Measurements from ENCODE around the gene GPR142.
A peak's percentile ranks its signal among the peaks of the same experiment; 100 is the strongest.

Gene GPR142

DNA sequence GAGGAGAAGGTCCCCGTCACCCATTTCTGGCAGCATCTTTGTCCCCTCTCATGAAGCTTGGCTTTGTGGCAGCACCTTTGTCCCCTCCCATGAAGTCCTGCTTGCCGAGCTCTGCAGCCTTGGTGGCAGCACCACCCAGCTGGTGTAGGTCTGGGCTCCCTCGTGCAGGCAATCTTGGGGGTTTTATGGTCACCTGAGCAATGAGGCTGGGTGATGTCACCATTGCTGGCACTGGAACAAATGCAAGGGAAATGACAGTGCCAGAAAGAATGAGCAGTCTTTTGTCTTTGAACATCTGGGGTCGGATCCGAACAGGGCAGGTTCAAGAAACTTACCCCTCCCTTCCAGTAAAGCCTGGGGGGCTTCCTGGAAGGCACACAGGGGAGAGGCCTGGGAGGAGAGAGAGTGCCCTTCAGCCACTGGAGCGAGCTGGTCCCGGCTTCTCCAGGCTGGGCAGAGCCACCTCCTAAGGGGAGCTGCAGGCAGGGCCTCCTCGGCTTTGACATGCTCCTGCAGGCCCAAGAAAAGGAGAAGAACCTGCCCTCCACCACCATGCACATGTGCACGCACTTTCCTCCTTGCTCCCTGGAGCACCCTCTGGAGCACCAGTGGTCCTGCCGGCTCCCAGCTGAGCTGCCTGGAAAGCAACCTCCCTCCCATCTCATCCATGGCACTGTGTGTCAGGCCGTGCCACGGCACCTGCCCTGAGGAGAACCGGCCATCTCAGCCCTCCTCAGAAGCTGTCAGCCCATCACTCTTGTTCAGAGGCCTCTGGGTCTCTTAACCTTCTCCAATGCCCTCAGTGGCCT, 21.7 kb upstream of the GPR142 start:
- no peak for DNase-seq

DNA sequence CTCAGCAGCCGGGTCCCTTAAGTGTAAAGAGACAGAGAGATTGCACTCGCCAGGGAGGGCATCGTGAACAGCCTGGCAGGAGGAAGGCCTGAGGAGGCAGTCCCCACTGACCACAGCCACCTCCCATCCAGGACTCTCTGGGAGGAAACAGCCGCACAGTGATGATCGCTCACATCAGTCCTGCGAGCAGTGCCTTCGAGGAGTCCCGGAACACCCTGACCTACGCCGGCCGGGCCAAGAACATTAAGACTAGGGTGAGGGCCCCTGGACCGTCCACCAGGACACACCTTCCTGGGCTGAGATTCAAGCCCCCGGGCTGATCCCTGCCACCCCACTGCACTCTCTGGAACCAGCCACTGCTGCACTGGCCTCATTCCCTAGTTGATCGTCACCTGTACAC, 19.7 kb upstream of the GPR142 start:
- no peak for DNase-seq

DNA sequence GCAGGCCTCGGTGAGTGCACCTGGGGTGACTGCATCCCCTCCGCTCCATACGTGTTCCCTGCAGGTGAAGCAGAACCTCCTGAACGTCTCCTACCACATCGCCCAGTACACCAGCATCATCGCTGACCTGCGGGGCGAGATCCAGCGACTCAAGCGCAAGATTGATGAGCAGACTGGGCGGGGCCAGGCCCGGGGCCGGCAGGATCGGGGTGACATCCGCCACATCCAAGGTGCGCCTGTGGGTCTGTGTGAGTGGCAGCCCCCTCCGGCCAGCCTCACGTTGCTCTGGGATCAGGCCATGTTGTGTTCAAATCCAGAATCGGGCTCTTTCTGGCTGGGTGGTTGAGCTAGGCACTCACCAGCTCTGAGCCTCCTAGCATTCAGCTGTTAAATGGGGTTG, 18.2 kb upstream of the GPR142 start:
- DNase-seq, result no peak

DNA sequence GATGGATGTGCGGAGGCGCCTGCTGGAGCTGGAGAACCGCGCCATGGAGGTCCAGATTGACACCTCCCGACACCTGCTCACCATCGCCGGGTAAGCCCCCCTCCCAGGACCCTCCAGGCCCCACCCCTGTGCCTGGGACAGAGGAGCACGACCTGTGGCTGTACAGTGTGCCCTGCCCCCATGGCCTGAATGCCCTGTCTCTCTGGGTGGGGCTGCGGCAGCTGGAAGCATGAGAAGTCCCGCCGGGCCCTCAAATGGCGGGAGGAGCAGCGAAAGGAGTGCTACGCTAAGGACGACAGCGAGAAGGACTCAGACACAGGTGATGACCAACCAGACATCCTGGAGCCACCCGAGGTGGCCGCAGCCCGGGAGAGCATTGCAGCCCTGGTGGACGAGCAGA, 16.8 kb upstream of the GPR142 start:
- DNase-seq, result no peak

DNA sequence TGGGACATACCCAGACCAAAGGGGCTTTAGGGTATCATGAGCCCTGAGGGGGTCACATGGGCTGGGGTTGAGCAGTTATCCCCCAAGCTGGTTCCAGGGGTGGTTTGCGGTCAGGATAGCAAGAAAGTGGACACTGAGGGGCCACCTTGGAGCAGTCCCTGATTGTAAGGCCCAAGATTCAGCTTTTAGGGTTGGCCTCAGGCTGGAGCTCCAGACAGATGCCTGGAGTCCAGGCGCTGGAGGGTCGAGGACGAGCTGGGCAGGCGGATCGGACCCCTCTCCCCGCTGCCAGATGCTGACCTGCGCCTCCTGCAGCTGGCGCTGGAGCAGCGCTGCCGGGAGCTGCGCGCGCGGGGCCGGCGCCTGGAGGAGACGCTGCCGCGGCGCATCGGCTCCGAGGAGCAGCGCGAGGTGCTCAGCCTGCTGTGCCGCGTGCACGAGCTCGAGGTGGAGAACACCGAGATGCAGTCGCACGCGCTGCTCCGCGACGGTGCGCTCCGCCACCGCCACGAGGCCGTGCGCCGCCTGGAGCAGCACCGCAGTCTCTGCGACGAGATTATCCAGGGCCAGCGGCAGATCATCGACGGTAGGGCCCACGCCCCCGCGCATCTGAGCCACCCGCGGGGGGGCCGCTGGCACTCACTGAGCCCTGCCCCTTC, 15.6 kb upstream of the GPR142 start:
- DNase-seq, result no peak

DNA sequence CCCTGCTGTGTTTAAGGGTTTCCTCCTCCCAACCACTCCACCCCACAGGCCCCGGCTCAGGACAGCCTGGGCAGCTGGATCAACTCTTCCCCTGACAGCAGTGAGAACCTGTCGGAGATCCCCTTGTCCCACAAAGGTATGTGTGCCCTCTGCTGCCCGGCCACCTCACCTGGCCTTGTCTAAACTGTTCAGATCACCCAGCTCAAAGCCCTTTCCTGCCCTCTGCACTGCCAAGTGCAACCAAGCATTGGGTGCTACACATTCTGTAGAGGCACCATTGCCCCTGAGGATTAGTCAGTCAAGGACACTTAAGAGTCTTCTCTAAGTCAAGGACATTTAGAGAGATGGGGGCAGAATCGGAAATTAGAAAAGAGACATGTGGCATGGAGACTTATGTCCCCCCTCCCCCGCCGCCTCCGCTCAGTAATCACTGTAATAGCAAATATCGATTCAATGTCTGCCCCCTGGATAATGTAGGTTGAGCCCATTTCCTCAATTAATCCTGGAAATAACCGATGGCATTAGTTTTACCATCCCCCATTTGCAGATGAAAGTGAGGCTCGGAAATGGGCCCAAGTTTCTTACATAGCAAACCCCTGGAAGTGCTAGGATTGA, 13.8 kb upstream of the GPR142 start:
- DNase-seq, result no peak

DNA sequence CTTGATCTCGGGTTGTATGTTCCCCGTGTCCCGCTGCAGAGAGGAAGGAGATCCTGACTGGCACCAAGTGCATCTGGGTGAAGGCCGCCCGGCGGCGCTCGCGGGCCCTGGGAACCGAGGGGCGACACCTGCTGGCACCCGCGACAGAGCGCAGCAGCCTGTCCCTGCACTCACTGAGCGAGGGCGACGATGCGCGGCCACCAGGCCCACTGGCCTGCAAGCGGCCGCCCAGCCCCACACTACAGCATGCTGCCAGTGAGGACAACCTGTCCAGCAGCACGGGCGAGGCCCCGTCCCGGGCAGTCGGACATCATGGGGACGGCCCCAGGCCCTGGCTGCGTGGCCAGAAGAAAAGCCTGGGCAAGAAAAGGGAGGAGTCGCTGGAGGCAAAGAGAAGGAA, 13.2 kb upstream of the GPR142 start:
- DNase-seq, result peak; percentile 79

DNA sequence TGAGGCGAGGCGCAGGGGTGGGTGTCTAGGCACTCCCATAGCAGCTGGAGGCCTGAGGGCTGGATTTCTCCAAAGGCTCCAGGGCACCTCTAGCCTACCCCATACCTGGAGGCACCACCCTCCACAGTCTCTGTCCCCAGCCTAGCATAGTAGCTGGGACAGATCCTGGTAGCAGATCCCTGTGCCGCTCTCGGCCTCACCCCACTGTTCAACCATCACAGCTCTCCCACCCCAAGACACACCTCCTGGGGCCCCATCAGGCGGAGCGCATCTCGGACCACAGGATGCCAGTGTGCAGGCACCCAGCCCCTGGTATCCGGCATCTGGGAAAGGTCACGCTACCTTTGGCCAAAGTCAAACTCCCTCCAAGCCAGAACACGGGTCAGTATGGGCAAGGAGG, 12.7 kb upstream of the GPR142 start:
- no peak for DNase-seq

DNA sequence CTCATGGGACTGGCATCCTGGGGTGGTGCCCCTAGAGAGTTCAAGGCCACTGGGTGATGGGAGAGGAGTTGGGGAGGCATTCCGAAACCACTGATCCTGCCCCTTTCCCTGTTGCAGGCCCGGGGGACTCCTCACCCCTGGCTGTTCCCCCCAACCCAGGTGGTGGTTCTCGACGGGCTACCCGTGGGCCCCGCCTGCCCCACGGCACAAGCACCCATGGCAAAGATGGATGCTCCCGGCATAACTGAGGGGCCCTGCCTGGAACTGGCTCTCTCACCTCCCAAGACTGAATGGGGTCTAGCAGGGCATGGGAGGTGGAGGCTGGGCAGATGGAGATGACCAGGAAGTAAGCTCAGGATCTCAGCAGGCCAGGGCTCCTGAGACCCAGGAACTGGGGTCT, 12.2 kb upstream of the GPR142 start:
- no peak for DNase-seq

DNA sequence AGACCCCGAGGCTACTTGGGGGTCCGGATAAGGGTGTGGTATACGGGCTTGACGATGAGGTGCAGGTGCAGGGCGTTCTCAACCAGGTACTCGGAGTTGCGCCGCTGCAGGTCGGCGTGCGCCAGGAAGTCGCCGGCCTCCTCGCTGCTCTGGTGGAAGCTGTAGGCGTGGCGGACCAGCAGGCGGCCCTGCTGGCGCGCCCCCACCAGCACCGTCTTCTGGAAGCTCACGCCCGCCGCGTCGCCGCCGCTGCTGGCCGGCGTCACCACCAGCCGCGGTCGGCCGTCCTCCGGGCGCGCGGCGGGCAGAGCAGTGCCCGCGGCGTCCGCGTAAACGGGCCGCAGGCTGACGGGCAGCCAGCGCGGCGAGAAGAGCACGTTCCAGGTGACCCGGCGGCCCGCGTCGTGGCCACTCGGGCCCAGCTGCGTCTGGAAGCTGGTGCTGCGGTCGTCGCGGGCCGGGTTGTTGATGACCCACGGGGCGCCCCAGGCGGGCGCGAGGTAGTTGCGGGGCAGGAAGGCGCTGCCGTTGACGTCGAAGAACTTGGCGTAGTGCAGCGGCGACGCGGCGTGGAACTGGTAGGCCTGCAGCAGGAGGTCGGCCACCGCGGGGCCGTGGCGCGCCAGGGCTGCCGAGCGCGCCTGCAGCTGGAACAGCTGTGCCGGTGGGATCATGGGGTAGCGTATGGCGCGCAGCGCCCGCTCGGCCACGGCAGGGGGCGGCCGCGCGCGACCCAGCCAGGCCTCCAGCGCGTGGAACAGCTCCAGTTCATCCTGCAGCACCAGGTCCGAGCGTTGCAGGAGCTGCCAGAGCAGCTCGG, 10.4 kb upstream of the GPR142 start:
- DNase-seq, result peak; percentile 12

DNA sequence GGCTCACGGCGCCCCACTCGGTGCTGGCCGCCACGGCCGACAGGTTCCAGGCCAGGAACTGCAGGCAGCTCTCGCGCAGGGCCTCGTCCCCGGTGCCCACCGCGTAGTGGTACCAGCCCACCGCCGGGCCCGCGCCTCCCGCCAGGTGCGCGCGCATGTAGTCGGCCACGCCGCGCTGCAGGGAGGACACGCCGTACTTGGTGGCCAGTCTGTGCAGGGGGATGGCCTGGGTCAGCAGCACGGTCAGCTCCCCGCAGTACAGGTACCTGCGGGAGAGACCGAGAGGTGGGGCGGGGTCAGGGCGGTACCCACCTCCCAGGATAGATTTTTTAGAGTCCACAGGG, 9.9 kb upstream of the GPR142 start:
- no peak for DNase-seq

DNA sequence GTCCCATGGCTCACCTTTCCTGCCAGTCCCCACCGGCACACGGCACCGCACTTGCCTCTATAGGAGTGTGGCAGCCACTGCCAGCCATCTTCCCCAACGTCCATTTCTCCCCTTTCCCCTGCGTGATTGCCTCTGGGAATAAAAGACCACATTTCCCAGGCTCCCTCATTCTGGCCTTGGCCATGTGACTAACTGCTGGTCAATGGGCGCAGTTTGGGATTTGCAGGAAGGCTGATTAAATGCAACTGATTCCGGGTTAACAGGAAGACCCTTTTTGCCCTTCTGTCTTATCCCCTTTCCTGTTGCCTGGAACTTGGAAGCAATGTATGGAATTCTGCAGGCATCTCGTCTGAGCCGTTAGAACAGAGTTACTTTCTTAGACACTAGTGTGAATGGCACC, 8.6 kb upstream of the GPR142 start:
- no peak for DNase-seq

DNA sequence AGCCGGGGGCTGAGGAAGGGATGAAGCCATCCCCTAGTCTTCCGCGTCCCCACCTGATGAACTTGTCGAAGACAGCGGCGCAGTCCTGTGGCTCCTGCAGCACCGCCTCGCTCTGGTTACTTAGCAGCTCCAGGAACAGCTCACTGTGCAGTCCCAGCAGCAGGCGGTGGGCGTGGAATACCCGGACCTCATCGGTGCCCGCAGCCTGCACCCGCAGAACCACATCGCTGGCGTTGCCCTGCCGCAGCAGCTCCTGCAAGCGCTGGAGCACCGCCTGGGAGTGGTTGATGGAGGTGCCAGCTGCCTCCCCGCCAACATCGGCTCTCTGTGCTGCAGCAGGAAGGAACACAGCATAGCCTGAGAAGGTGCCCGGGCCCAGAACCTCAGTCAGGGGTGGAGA, 7.4 kb upstream of the GPR142 start:
- DNase-seq, result no peak

DNA sequence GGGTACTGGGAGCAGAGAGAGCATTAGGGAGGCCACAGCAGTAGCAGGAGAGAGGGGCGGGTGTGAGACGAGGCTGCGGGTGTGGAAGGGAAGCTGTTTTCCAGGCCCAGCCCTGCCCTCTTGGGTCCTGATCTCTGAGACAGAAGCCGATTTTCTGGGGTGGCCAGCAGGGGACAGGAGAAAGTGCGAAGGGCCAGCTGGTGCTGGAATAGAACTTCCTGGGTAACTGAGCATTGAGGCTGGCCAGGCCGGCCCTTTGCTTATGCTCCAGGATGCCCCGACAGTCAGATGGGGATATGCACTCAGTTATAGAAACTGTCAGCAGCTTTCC, 6.4 kb upstream of the GPR142 start:
- no peak for DNase-seq

DNA sequence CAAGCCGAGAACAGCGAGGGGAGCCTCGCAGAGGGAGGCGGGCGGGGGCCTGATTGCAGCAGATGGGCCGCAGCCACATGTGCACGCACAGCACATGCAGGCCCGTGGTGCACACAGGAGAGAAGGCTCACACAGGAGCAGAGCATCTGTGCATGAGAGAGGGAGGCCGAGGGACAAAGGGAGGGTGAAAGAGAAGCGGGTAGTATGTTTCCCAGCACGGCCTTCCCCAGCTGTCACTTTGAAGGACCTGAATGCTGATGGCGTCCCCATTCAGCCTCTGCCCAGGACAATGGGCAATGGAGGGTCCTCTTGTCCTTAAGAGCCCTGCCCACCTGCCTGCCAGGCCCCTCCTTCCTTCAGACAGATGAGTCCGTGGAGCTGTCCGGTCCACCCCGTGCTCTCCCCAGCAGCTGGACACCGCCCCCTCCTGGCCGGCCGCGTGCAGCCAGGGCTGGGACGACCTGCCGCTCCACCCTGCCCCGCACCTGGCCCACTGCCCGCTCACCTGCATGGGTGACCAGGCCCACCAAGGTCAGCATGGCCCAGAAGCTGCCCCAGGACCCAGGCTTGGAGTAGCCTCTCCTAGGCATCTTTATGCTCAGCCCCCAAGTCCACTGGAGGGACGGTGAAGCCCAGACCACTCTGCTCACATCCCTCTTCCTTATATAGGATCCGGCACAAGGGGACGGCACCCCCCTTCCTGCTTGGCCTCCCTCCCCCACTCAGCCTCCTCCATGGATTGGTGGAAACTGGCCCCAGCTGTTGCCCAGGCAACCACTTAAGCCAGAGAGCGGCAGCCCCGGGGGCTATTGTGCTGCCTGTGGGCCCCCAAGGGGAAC, 5.9 kb upstream of the GPR142 start, which contains the start of gene BTBD17:
TSS of gene BTBD17 (minus strand) at position 639 of the 839 bp plus-strand sequence. CDS start at position 590, 49 bp downstream.
- peak; percentile 46 for DNase-seq

DNA sequence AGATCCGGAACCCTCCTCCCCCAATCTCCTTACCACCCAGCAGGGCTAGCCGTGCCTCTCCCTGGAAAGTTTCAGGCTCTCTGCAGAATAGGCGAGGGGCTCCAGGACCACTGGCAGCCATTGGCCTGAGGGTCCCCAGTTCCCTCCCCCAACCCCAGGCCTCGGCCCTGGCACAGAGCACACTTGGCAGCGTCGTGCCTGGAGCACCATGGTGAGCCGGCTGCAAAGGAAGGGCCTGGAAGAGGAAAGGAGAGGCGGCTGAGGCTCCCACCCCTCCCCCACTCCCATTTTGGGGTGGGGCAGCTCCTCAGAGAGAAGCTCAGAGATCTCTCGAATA, 5.3 kb upstream of the GPR142 start:
- no peak for DNase-seq

DNA sequence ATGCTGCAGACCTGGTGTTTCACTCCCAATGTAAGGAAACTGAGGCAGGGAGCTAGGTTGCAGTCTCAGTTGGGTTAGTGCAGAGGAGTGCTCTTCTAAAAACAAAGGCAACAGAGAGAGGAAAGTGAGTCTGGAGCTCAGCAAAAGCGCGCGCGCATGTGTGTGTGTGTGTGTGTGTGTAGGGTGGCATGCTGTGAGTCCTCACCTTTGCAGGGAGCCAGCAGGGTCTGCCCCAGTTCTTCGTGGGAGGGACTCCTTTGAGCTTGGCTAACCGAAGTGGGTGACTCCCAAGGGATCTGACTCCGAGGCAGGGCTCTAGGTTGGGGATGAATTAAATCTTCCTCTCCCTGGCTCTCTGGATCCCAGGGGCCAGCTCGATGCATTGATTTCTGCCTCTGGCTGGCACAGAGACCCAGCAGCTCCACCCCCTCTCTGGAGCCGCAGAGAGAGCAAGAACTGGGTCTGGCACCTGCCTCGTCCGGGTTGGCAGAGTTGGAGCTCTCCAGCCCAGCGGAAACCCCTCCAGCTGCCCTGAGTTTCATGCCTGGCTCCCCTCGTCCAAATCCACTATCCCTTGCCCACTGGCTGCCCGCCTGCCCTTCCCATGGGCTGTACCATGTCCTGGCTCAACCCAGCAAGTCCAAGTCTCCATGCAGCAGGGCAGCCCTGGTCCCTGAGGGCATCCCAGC, 4.4 kb upstream of the GPR142 start:
- DNase-seq, result no peak

DNA sequence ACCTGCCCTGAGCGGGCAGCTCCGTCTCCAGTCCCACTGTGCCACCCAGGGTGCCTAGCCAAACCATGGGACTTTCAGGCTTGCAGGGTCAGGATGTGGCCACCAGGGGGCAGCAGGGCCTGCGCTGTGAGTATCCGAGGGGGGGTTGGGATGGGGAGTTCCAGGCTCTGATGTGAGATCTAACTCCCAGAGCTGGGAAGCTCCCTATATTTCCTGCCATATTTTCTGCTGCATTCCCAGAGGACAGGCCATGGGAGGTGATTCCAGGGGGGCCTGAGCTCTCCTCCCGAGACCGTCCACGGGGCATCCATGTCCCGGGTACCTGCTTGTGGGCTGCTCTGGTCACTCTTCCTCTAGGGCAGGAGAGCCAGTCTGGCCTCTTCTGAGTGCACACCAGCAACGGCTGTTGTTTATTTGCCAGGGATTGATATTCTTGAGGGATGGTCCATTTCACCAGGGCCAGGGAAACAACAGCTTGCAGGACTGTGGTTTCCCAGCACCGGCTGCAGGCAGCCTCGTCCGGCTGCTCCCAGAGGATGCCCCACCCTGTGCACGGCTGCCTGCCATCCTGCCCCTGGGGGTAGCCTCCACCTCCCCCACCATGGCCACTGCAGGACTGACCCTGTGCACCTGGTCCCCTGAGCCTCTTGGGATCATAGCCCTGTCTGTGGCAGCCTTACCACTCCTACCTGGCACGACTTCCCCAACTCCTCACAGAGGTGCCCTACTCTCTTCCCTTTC, 1.2 kb downstream of the GPR142 start:
- peak; percentile 86 for DNase-seq

DNA sequence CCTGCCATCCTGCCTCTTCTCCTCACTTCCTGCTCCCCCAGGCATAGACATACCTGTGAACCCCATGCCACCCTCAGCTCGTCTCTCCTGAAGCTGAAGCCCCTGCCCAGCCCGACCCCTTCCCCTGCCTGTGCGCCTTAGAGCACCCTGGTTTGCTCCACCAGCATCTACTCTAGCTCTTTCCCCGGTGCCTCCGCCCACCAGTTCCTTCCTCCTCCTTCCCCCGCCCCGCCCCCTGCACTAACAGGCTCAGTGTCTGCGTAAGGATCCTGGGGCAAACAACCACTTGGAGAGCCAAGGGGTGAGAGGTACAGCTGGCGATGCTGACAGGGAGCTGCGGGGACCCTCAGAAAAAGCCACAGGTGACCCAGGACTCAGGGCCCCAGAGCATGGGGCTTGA, 1.9 kb downstream of the GPR142 start:
- DNase-seq, result peak; percentile 69

DNA sequence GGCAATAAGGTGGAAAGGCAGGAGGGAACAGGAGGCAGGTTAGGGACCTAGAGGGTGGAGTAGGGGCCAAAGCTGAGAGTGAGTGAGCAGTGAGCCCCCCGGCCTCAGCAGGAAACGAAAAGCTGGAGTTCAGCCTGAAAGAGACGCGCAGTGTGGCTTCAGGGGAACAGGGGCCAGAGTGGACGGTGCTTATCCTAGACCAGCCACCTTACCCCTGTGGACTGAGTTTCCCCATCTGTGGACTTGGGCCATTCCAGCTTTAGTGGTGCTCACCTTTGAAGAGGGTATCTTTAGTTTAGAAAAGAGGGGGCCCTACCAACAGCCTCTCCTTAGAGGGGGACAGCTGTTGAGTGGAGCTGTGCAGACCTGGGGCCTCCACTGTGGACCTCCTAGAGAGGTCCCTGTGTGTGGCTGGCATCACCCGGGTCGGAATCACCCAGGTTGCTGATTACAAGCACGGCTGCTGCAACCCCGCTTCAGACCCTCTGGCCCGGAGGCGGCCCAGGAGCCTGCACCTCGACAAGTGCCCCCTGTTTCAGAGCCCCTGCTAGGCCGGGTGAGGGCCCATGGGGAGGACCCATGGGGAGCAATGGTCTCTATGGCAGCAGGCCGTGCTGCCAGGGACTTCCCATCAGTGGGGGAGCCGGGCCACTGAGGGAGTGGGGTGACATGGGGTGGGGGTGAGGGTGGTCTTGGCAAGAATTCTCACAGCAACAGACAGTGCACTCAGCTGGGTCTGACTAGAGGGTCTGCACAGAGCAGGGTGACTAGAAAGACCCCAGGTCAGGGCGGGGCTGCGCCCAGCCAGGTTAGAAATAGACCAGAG, 2.6 kb downstream of the GPR142 start:
- DNase-seq, result no peak
